Small intestine (tissue), 7 donors: Measurements from ENCODE around the gene IGFBP7. TPM values are rescaled to one million over a fixed set of nuclear protein-coding genes. Genes with fewer than 3 reads are reported as not detected.

ENCODE experiments used
- DNase-seq, 2 donors: peaks; one replicate each; pipeline versions ENCODE4 v3.0.0 to v3.0.0-alpha.2; 2013
- FAIRE-seq: peaks from 2 replicates; lab custom pipeline; 2012; peaks lifted over from hg19 to GRCh38; lab: Jason Lieb, UNC
- H3K27ac ChIP-seq, 3 donors: one replicate each; pipeline ENCODE4 v1.5.1; 2013; ENCODE audit warnings: low read length in 2 of 3, mild to moderate bottlenecking in 2 of 3, control low read depth in 1 of 3, inconsistent platforms in 1 of 3, low read depth in 1 of 3, moderate library complexity in 1 of 3
- H3K27me3 ChIP-seq, 3 donors: one replicate each; pipeline ENCODE4 v1.6.1; 2013; ENCODE audit warnings: low read length in 3 of 3, inconsistent platforms in 1 of 3; ENCODE audit not compliant: control insufficient read depth in 3 of 3, insufficient read depth in 3 of 3
- H3K36me3 ChIP-seq, 3 donors: one replicate each; pipeline ENCODE4 v1.6.1; 2013; ENCODE audit warnings: low read length in 3 of 3, inconsistent platforms in 1 of 3, low read depth in 1 of 3, mild to moderate bottlenecking in 1 of 3, moderate library complexity in 1 of 3; ENCODE audit not compliant: control insufficient read depth in 3 of 3, insufficient read depth in 2 of 3
- H3K4me1 ChIP-seq, 3 donors: one replicate each; pipeline ENCODE4 v1.6.1; 2013; ENCODE audit warnings: low read length in 2 of 3, inconsistent platforms in 1 of 3, low read depth in 1 of 3, mild to moderate bottlenecking in 1 of 3, moderate library complexity in 1 of 3; ENCODE audit not compliant: control insufficient read depth in 3 of 3, insufficient read depth in 2 of 3
- H3K4me3 ChIP-seq, 3 donors: one replicate each; pipeline ENCODE4 v1.5.1; 2013; ENCODE audit warnings: low read length in 3 of 3, control low read depth in 1 of 3, inconsistent platforms in 1 of 3, low read depth in 1 of 3, mild to moderate bottlenecking in 1 of 3, moderate library complexity in 1 of 3
- H3K9me3 ChIP-seq, 2 donors: one replicate each; pipeline ENCODE4 v1.6.1; 2013; ENCODE audit warnings: low read depth in 1 of 2, low read length in 1 of 2; ENCODE audit not compliant: control insufficient read depth in 2 of 2, insufficient read depth in 1 of 2
- WGBS, 3 donors: extraction: QIAGEN DNeasy Blood & Tissue Kit; methylation state at CpG; one replicate each; pipeline ENCODE4 v1.1.7; 2013; 5-methylcytosine and 5-hydroxymethylcytosine counted together
- polyA plus RNA-seq, 4 donors: library from polyadenylated mRNA; stranded (reverse) in 3 of 4; unstranded in 1 of 4; fragments of 200-250 nt in 3 of 4; fragments of 120-200 nt in 1 of 4; gene quantifications; one replicate each; pipeline versions ENCODE4 v1.2.1 to v1.2.3, GENCODE V29; 2013
- donor health status: healthy with polysubstance abuse.
- donor health status: control.
- donor health status: control.
- donor health status: Bipolar disorder and iron deficiency.
- donor health status: healthy.

IGFBP7 gene
- polyA plus RNA-seq, 4 donors = 8.9 to 240 (median 50.5) TPM

- Histone ChIP-seq H3K36me3 (peaks cover 5 to 10% (median 6%) of the 10 kb centered on the region in 3 donors), H3K4me1 (no peaks in the 10 kb centered on the region), H3K9me3 (no peaks in the 10 kb centered on the region), H3K27ac (no peak overlapping the region), H3K27me3 (peaks cover 0 to 2% (median 0%) of the 10 kb centered on the region in 3 donors), H3K4me3 (no peak overlapping the region)
- FAIRE-seq = no peak
- no peak for DNase-seq
- WGBS, 3 donors = 69 to 74% (median 71%) methylated on average over 3 of the region's 3 CpGs
These were observed 75.7 kb downstream of the IGFBP7 start for GRCh38 chr4:57034520-57034919.

- 73 to 86% (median 84%) methylated on average over 4 of the region's 4 CpGs for WGBS, 3 donors
- H3K9me3 ChIP-seq = no peaks in the 10 kb centered on the region
- peaks cover 0 to 3% (median 0%) of the 10 kb centered on the region in 3 donors for H3K4me1 ChIP-seq
- no peak for DNase-seq
- peaks cover 5 to 31% (median 26%) of the 10 kb centered on the region in 3 donors for H3K36me3 ChIP-seq
- no peak overlapping the region for H3K27ac ChIP-seq
- FAIRE-seq = no peak
- H3K4me3 ChIP-seq = no peak overlapping the region
- H3K27me3 ChIP-seq = no peaks in the 10 kb centered on the region
These were observed 87.1 kb downstream of the IGFBP7 start for GRCh38 chr4:57023104-57023503.

DNA sequence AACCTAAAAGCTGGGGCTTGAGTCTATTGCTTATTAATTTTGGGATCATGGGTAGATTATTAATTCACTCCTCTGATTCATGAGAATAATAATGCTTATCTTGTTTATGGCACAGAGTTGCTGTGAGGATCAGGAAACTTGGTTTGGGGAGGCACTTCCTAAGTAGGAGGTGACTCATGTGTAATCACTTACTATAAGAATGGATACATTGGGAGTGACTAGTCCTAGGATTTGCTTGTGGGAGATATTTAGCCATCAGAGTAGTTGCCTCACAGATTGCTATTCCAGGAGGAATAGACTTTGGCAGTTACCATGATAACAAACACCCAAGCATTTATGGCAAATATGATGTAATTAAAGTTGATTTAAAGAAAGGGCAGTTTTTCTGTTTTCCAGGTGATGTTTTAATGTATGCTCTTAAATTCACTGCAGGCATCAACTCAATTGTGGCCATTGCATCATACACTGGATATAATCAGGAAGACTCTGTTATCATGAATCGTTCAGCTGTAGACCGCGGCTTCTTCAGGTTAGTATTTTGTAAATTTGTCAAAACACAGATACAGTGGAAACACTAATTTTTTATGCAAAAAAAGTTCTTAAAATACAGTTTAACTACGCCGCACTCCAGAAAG, 89.6 kb downstream of the IGFBP7 start:
- no peak for FAIRE-seq
- no peak overlapping the region for H3K4me3 ChIP-seq
- H3K27me3 ChIP-seq = no peaks in the 10 kb centered on the region
- WGBS, 3 donors = 75 to 93% (median 88%) methylated on average over 5 of the region's 5 CpGs
- DNase-seq = peak in 1 of 2 donors; percentile 29
- H3K4me1 ChIP-seq = peaks cover 0 to 3% (median 0%) of the 10 kb centered on the region in 3 donors
- H3K27ac ChIP-seq = no peak overlapping the region
- H3K36me3 ChIP-seq = peaks cover 3 to 35% (median 20%) of the 10 kb centered on the region in 3 donors
- H3K9me3 ChIP-seq = no peaks in the 10 kb centered on the region

DNA sequence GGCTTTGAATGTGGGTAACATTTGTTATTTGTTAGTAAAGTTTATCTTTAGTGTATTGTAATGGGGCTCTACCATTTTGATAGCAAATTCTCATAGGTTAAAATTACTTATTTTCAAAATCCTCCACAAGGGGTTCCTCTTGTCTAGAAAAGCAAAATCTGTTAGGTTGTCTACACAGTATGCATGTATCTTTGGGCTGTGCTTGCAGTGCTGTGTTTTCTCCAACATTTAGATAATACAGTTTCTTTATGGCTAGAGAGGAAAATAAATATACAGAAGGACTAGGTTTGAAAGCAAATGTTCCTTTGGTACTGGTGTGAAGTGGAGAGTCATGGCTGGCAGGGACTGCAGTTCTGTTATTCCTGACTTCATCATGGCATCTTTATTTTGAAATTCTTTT, 91.2 kb downstream of the IGFBP7 start:
- Histone ChIP-seq H3K27ac (no peak overlapping the region), H3K4me3 (no peak overlapping the region), H3K27me3 (no peaks in the 10 kb centered on the region), H3K9me3 (no peaks in the 10 kb centered on the region), H3K36me3 (peaks cover 2 to 30% (median 25%) of the 10 kb centered on the region in 3 donors), H3K4me1 (peaks cover 0 to 3% (median 0%) of the 10 kb centered on the region in 3 donors)
- FAIRE-seq (no peak), DNase-seq (no peak)

- no peaks in the 10 kb centered on the region for H3K27me3 ChIP-seq
- H3K4me3 ChIP-seq = no peak overlapping the region
- DNase-seq (peak in 1 of 2 donors; percentile 35), FAIRE-seq (no peak)
- peaks cover 11 to 38% (median 25%) of the 10 kb centered on the region in 3 donors for H3K36me3 ChIP-seq
- H3K9me3 ChIP-seq = no peaks in the 10 kb centered on the region
- WGBS, 3 donors = 64 to 73% (median 65%) methylated on average over 4 of the region's 4 CpGs
- no peaks in the 10 kb centered on the region for H3K4me1 ChIP-seq
- no peak overlapping the region for H3K27ac ChIP-seq
These were observed 96.6 kb downstream of the IGFBP7 start for GRCh38 chr4:57013543-57014120.

DNA sequence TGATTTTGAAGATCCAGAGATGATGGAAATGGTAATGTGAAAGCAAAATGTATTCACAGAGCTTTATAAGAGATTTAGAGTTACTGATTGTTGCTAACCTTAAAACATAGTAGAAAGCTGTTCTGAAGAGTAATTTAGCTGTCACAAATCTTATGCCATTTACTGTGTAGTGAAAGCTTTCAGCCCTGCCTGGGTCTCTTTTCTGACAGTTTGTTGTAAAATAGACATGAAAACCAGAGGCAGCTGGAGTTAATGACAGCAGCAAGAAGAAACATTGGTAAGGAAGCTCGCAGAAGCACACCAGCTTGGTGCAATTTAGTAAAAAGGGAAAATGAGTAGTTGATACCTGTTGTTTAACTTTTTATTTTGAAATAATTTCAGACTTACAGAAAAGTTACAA, 110.4 kb downstream of the IGFBP7 start:
- peaks cover 13 to 50% (median 27%) of the 10 kb centered on the region in 3 donors for H3K36me3 ChIP-seq
- H3K27ac ChIP-seq = no peak overlapping the region
- DNase-seq (no peak), FAIRE-seq (no peak)
- 97 to 100% (median 98%) methylated on average over 1 of the region's 1 CpG for WGBS, 3 donors
- no peaks in the 10 kb centered on the region for H3K27me3 ChIP-seq
- no peak overlapping the region for H3K4me3 ChIP-seq
- H3K4me1 ChIP-seq = no peaks in the 10 kb centered on the region
- no peaks in the 10 kb centered on the region for H3K9me3 ChIP-seq

DNA sequence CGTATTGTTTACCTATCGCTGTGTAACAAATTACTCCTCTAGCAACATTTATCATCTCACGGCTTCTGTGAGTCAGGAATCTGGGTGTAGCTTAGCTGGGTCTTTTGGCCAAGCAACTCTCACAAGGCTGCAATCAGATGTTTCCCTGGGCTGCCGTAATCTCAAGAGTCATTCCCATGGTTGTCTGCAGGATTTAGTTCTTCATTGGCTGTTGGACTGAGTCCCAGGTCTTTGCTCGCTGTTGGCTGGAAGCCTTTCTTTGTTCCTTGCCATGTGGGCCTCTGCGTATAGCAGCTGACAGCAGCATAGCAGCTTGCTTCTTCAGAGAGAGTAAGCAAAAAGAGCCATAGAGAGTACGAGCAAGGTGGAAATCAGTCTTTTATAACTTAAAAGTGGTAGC, 114.7 kb downstream of the IGFBP7 start:
- Histone ChIP-seq H3K4me1 (no peaks in the 10 kb centered on the region), H3K36me3 (peaks cover 8 to 38% (median 21%) of the 10 kb centered on the region in 3 donors), H3K27me3 (no peaks in the 10 kb centered on the region), H3K9me3 (no peaks in the 10 kb centered on the region), H3K27ac (no peak overlapping the region), H3K4me3 (no peak overlapping the region)
- FAIRE-seq (no peak), DNase-seq (peak; percentile 3 to 16)
- WGBS, 3 donors = 35 to 59% (median 46%) methylated on average over 7 of the region's 7 CpGs

- no peaks in the 10 kb centered on the region for H3K9me3 ChIP-seq
- no peak overlapping the region for H3K27ac ChIP-seq
- H3K4me1 ChIP-seq = no peaks in the 10 kb centered on the region
- no peak for FAIRE-seq
- 87 to 97% (median 93%) methylated on average over 6 of the region's 6 CpGs for WGBS, 3 donors
- no peak overlapping the region for H3K4me3 ChIP-seq
- H3K36me3 ChIP-seq = peaks cover 10 to 38% (median 15%) of the 10 kb centered on the region in 3 donors
- DNase-seq = no peak
- H3K27me3 ChIP-seq = no peaks in the 10 kb centered on the region
These were observed 119.9 kb downstream of the IGFBP7 start for GRCh38 chr4:56990109-56990905.
